Endothelial cell of umbilical vein (primary cell): ENCODE measurements around the gene EDN2. TPM values are rescaled to one million over a fixed set of nuclear protein-coding genes. Genes with fewer than 3 reads are reported as not detected.

ENCODE experiments used
- BruUV-seq: library from RNA; stranded (reverse); fragments of 400-500 nt; replicated peaks from 2 replicates; lab custom pipeline; 2021; lab: Mats Ljungman, UMichigan
- CTCF ChIA-PET: fragments of 300-600, 350-600 bp; sonication (Branson Sonifier 250); formaldehyde crosslinking; loops from one replicate; lab custom pipeline; 2021; ENCODE audit warnings: antibody characterized with exemption, inconsistent platforms; lab: Charles Lee
- POLR2A ChIA-PET: fragments of 300-600, 350-600 bp; sonication (Branson Sonifier 250); formaldehyde crosslinking; loops from one replicate; lab custom pipeline; 2021; ENCODE audit warnings: antibody characterized with exemption, inconsistent platforms; lab: Charles Lee
- DNase-seq: peaks from one replicate; pipeline ENCODE4 v3.0.0-alpha.2; 2011; ENCODE audit warnings: low read depth, low spot score
- FAIRE-seq: peaks from 2 replicates; lab custom pipeline; 2011; peaks lifted over from hg19 to GRCh38; lab: Jason Lieb, UNC
- H2AFZ ChIP-seq: 2 replicates; pipeline ENCODE4 v1.6.0; 2012; ENCODE audit warnings: low read depth, low read length, control low read depth, inconsistent platforms
- H3K27ac ChIP-seq: 2 replicates; pipeline ENCODE4 v1.5.1; 2011; ENCODE audit warnings: low read depth, mild to moderate bottlenecking, control low read depth, low read length, moderate library complexity; ENCODE audit not compliant: insufficient read depth
- H3K27me3 ChIP-seq, 2 experiments: 2 replicates each; pipeline versions ENCODE4 v1.6.0 to v1.6.1; 2011; ENCODE audit warnings: low read length in 2 of 2, mixed read lengths in 1 of 2; ENCODE audit not compliant: control insufficient read depth in 2 of 2, insufficient read depth in 2 of 2
- H3K36me3 ChIP-seq, 2 experiments: 2 replicates in 1 of 2; 3 replicates in 1 of 2; pipeline ENCODE4 v1.5.1; 2011; ENCODE audit warnings: low read length in 2 of 2, mild to moderate bottlenecking in 1 of 2, moderate library complexity in 1 of 2; ENCODE audit not compliant: control insufficient read depth in 2 of 2, insufficient read depth in 2 of 2; ENCODE audit errors: extremely low read depth in 1 of 2
- H3K4me1 ChIP-seq: 3 replicates; pipeline ENCODE4 v1.5.1; 2011; ENCODE audit warnings: mild to moderate bottlenecking, low read length; ENCODE audit not compliant: control insufficient read depth, insufficient read depth; ENCODE audit errors: extremely low read depth
- H3K4me2 ChIP-seq: 2 replicates; pipeline ENCODE4 v1.6.1; 2011; ENCODE audit warnings: low read length, control low read depth, mixed read lengths; ENCODE audit not compliant: insufficient read depth
- H3K4me3 ChIP-seq, 3 experiments: fragments of 200-600 bp in 1 of 3; sonication (generic), shearing (Covaris generic) in 1 of 3; replicated peaks in 1 of 3; 2 replicates each; pipeline ENCODE4 v1.5.1; 2011 to 2016; ENCODE audit warnings: control low read depth in 3 of 3, low read length in 3 of 3, mild to moderate bottlenecking in 2 of 3, inconsistent platforms in 1 of 3, low read depth in 1 of 3, moderate library complexity in 1 of 3; ENCODE audit not compliant: insufficient read depth in 1 of 3
- H3K79me2 ChIP-seq: 2 replicates; pipeline ENCODE4 v1.6.0; 2012; ENCODE audit warnings: low read length, inconsistent platforms; ENCODE audit not compliant: control insufficient read depth, insufficient read depth
- H3K9ac ChIP-seq: replicated peaks from 2 replicates; pipeline ENCODE3; 2011; ENCODE audit warnings: low read length, control low read depth; ENCODE audit not compliant: insufficient read depth; ENCODE audit errors: extremely low read depth
- H3K9me1 ChIP-seq: replicated peaks from 3 replicates; pipeline ENCODE4 v1.6.0; 2011; ENCODE audit warnings: mild to moderate bottlenecking, low read length; ENCODE audit not compliant: control insufficient read depth, insufficient read depth; ENCODE audit errors: extremely low read depth
- H3K9me3 ChIP-seq: replicated peaks from 2 replicates; pipeline ENCODE4 v1.5.1; 2012; ENCODE audit warnings: low read length, inconsistent platforms; ENCODE audit not compliant: control insufficient read depth, insufficient read depth
- H4K20me1 ChIP-seq: replicated peaks from 2 replicates; pipeline ENCODE3; 2011; ENCODE audit warnings: mild to moderate bottlenecking, low read length; ENCODE audit not compliant: control insufficient read depth, insufficient read depth; ENCODE audit errors: extremely low read depth
- CTCF ChIP-seq, 2 donors: IDR thresholded peaks; 1 replicate in 1 of 2; 2 replicates in 1 of 2; pipeline ENCODE4 v1.5.1; 2011; ENCODE audit warnings: low read length in 2 of 2, mild to moderate bottlenecking in 2 of 2, moderate library complexity in 2 of 2, control low read depth in 1 of 2, inconsistent platforms in 1 of 2, low read depth in 1 of 2; ENCODE audit not compliant: insufficient read depth in 1 of 2; ENCODE audit errors: extremely low read depth in 1 of 2
- EZH2 ChIP-seq: IDR thresholded peaks from 2 replicates; pipeline ENCODE4 v1.6.1; 2012; ENCODE audit warnings: borderline replicate concordance, low read depth, mild to moderate bottlenecking, moderate library complexity, low read length, inconsistent platforms; ENCODE audit not compliant: severe bottlenecking
- GATA2 ChIP-seq: IDR thresholded peaks from 2 replicates; pipeline ENCODE4 v1.7.0; 2011; ENCODE audit warnings: low read depth, mild to moderate bottlenecking, moderate library complexity, mixed read lengths, low read length; ENCODE audit not compliant: insufficient read length, insufficient read depth
- JUN ChIP-seq: IDR thresholded peaks from 2 replicates; pipeline ENCODE4 v1.6.1; 2011; ENCODE audit warnings: borderline replicate concordance, low read depth; ENCODE audit not compliant: insufficient read length, insufficient read depth
- MAX ChIP-seq: IDR thresholded peaks from 2 replicates; pipeline ENCODE4 v1.6.1; 2011; ENCODE audit not compliant: insufficient read depth, insufficient read length
- MYC ChIP-seq: IDR thresholded peaks from one replicate; pipeline ENCODE4 v1.6.1; 2011; ENCODE audit warnings: mild to moderate bottlenecking, low read depth, low read length
- POLR2A ChIP-seq: IDR thresholded peaks from 2 replicates; pipeline ENCODE4 v1.6.1; 2012; ENCODE audit warnings: low read depth, mild to moderate bottlenecking, control low read depth, low read length
- POLR2AphosphoS5 ChIP-seq: IDR thresholded peaks from 2 replicates; pipeline ENCODE4 v1.6.1; 2012; ENCODE audit warnings: low read depth, mild to moderate bottlenecking, control low read depth, low read length, moderate library complexity; ENCODE audit not compliant: insufficient read depth
- dilution Hi-C: fragments of 300-500 bp; cut with MboI; formaldehyde crosslinking; loops from one replicate; pipeline ENCODE4 v1.15.0; 2019; ENCODE audit warnings: low sequenced_read_pairs; ENCODE audit not compliant: extremely low pct_ligation_motif_present
- intact Hi-C: fragments of 100-400 bp; cut with micrococcal nuclease; formaldehyde crosslinking; loops from one replicate; pipeline ENCODE4 v1.10.0; 2022
- polyA plus RNA-seq, 4 experiments: library from polyadenylated mRNA; depleted of rRNA in 3 of 4; stranded (reverse) in 3 of 4; unstranded in 1 of 4; fragments of >200 nt; gene quantifications; 2 replicates each; pipeline versions ENCODE4 v1.2.1 to v1.2.3, GENCODE V29; 2011 to 2012; ENCODE audit warnings: missing spikeins in 1 of 4
- total RNA-seq: library from RNA; stranded (reverse); gene quantifications from 2 replicates; pipeline ENCODE4 v1.2.3, GENCODE V29; 2021

EDN2 gene
- total and polyA plus RNA-seq, 2 donors (not counting 3 experiments of a cell fraction or from before 2014, with no cell fraction given) = not detected

GRCh38 chr1:41528726-41529605 lies 44.5 kb upstream of the EDN2 start:
- FAIRE-seq (no peak), DNase-seq (no peak)
- H3K9me1 ChIP-seq = no peaks in the 10 kb centered on the region
- dilution Hi-C loops (no loop called here), intact Hi-C loops (no loop called here)
- ChIA-PET CTCF (no interaction called here), POLR2A (no interaction called here)
- no peaks in the 10 kb centered on the region for H3K27me3 ChIP-seq
- TF ChIP-seq CTCF (IDR thresholded peaks at IDR 0.05; ENCODE audit: extremely low read depth in 1 of 2, insufficient read depth in 1 of 2, low read depth in 1 of 2, low read length in 2 of 2) (no peak), EZH2 (no peak), GATA2 (no peak), MYC (no peak), POLR2A (no peak), JUN (no peak), POLR2AphosphoS5 (no peak), MAX (no peak)
- no peak overlapping the region for H3K4me3 ChIP-seq
- H3K4me2 ChIP-seq = no peak overlapping the region
- H3K36me3 ChIP-seq = no peaks in the 10 kb centered on the region
- no peak overlapping the region for H3K27ac ChIP-seq
- BruUV-seq = no TSS peak
- no peaks in the 10 kb centered on the region for H4K20me1 ChIP-seq
- H3K4me1 ChIP-seq = no peaks in the 10 kb centered on the region
- no peak overlapping the region for H3K9ac ChIP-seq
- H3K9me3 ChIP-seq = no peaks in the 10 kb centered on the region
- no peaks in the 10 kb centered on the region for H3K79me2 ChIP-seq
- no peak overlapping the region for H2AFZ ChIP-seq
